ENCODE data around the gene SNX6.

DNA sequence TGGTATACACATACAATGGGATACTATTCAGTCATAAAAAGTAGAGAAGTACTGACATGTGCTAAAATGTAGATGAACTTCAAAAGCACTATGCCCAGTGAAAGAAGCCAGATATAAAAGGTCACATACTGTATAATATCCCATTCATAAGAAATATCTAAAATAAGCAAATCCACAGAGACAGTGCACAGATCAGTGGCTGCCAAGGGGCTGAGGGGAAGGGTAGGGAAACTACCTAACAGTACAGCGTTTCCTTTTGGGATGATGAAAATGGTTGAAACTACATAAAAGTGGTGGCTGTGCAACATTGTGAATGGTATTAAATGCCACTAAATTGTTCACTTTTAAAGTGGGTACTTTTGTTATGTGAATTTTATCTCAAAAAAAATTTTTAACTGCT is 102.4 kb downstream of the SNX6 start:
- TF ChIP-seq, protein P1, sequence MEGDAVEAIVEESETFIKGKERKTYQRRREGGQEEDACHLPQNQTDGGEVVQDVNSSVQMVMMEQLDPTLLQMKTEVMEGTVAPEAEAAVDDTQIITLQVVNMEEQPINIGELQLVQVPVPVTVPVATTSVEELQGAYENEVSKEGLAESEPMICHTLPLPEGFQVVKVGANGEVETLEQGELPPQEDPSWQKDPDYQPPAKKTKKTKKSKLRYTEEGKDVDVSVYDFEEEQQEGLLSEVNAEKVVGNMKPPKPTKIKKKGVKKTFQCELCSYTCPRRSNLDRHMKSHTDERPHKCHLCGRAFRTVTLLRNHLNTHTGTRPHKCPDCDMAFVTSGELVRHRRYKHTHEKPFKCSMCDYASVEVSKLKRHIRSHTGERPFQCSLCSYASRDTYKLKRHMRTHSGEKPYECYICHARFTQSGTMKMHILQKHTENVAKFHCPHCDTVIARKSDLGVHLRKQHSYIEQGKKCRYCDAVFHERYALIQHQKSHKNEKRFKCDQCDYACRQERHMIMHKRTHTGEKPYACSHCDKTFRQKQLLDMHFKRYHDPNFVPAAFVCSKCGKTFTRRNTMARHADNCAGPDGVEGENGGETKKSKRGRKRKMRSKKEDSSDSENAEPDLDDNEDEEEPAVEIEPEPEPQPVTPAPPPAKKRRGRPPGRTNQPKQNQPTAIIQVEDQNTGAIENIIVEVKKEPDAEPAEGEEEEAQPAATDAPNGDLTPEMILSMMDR (IDR thresholded peaks at IDR 0.05; ENCODE audit: poor library complexity), result no peak
- no peak for TF ChIP-seq EZH2phosphoT487 (IDR thresholded peaks at IDR 0.05; ENCODE audit: low read depth, severe bottlenecking, unreplicated experiment)
- no peak for TF ChIP-seq EZH2 (IDR thresholded peaks at IDR 0.05; ENCODE audit: borderline replicate concordance)
